Renal cortex interstitium (tissue), 11 donors: Measurements from ENCODE around the gene OR2D3. TPM values are rescaled to one million over a fixed set of nuclear protein-coding genes. Genes with fewer than 3 reads are reported as not detected.
"Not testable (repeated sequence)": the region's sequence is repeated elsewhere in the genome, so short reads cannot be mapped to it uniquely, and the experiment has no call there.

Experiments
- DNase-seq, 11 donors: peaks; one replicate each; pipeline ENCODE4 v3.0.0-alpha.2; 2013; ENCODE audit warnings: low read depth in 9 of 11, low spot score in 4 of 11; ENCODE audit errors: extremely low read depth in 1 of 11
- polyA plus RNA-seq, 3 donors: library from polyadenylated mRNA; unstranded; fragments of 120-200 nt; gene quantifications; one replicate each; pipeline ENCODE4 v1.2.1, GENCODE V29; 2013; ENCODE audit not compliant: insufficient read length in 3 of 3

Gene OR2D3
- polyA plus RNA-seq, 3 donors: not detected

DNA sequence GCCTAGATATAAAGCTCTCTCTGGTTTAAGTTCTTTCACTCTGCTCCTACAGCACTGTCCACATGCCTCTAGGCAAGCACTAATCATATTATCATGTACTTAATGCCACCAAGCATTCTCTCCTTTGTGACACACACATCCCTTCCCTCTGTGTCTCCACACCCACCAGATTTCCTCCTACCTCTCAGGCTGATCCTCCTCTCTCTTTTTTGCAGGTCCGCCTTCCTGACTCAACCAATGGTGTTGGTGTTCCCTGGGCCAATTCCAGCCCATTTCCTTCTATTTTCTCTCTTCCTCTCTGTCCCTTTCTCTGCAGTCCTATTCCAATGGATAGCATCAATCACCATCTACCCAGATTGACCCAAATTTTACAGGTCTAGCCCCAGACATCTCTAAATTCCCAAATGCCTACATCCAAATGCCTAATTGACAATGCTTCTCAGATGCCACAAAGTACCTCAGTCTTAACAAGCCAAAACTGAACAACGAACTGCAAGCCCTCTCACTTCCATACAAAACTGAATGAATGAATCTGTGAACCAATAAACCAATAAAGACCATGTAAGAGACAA is 4.9 kb downstream of the OR2D3 start:
- DNase-seq: no peak

DNA sequence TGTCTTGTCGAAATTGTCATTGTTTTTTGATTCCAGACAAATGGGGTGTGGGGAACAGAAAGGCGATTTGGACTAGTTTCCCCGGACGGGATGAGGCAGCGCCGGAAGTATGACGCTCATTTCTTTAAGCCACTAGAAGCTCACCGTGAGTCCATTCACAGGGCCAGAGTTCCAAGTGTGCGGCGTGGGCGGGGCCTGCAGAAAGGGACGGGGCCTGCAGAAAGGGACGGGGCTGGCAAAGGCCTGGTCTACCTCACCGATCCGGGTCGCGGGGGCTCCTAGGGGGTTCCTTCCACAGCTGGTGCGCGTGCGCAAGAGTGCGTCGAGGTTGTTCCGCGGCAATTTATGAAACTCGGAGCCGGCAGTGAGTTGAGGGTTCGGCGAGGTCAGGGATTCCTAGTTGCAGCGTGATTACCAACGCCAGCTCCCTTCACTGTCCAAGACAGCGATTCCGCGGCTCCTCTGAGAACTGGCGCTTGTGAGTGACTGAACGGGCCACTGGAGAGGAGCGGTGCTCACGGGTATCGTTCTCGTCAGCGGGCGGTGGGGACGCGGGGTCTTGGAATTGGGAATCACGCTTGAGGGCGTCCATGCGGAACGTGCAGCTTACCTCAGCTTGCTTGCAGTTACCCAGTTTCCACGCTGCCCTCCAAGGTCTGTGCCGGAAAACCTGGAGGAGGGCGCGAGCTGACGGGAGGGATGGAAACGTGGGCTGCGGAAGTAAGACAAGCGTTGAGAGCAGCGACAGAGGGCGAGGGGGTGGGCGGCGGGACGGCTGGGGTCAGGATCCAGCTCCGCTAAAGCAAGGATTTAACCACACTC is 5.6 kb downstream of the OR2D3 start, which contains the start of gene ZNF215:
Gene ZNF215 (plus strand): TSS at position 219 of the 822 bp plus-strand sequence. CDS start 5,847 bp downstream, outside the sequence.
- DNase-seq: peak in 9 of 11 donors; percentile 15 to 58 (median 38)

DNA sequence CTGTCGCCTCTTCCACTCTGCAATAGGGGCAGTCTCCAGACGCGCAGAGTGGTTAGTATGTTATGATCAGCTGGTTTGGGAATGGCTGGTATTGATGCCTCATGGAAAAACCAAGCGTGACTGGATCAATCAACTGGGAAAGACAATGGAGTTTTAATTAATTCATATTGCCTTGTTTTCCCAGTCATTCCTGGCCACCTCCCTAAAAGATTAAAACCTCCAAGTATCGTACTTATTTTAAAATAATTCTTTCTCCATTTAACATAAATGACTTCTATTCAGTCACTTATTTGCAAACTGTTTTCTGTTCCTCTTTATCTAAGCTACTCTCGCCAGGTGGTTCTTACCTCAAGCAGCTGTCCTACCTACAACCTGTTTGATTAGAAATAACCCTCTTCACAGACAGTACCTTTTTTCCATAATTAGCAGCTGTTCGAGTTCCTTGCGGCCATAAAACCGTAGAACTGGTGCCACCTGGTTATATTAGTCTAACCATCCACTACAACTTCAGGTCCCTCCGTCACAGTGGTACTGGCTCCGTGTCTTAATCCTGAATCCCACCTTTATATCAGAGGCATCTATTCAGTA is 6.3 kb downstream of the OR2D3 start:
- no peak for DNase-seq

DNA sequence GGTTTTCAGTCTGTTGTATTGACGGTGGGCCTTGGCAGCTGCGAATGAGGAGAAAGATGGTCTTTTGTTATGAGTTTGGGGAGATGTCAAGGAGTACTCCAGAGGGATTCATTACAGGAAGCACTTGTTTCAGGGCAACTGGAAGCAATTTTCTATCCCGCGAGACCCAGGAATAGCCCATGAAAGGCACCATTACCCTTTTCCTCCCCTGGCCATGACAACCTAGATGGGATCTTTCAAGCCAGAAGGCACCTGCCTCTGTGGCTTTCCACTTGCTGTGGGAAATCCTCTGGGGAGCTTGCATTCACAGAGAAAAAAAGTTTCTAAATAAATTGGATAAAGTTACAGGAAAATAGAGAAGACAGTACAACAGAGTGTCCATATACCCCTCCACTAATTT is 8.1 kb downstream of the OR2D3 start:
- DNase-seq: no peak

DNA sequence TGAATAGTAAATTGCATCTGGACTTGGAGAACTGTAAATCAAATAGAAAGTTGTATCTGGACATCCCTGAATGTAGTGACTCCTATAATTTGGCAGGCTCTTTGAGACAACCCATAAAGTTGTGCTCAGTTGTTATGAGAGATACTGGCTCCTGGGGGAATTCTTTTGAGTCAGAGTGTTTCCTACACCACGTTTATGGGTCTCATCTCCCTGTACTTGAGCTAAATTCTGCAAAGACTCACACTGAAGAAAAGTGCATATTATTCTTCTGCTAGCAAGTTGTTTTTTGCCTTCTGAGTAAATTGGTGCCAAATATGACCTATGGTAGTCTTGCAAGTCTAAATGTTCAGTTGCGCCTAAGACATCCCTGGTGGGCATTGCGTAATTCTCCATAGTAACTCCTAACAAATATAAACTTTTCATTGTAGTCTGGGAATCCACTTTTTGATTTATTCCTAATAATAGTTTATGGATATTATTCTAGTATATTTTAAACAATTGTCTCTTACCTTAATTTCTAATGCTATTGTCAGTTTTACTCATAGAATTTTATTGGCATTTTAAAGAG is 10.4 kb downstream of the OR2D3 start:
- no peak for DNase-seq

DNA sequence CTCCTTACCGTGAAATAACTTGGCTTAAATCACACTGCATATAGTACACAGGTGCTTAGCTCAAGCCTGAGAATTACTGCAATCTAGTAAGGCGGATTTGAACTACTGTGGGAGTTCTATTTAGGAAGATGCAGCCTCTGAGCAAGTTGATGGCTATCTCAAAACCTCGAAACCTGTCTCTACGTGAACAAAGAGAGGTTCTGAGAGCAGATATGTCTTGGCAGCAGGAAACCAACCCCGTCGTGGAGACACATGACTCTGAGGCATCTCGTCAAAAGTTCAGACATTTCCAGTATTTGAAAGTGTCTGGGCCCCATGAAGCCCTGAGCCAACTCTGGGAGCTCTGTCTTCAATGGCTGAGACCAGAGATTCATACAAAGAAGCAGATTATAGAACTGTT is 11.3 kb downstream of the OR2D3 start:
- DNase-seq: no peak

DNA sequence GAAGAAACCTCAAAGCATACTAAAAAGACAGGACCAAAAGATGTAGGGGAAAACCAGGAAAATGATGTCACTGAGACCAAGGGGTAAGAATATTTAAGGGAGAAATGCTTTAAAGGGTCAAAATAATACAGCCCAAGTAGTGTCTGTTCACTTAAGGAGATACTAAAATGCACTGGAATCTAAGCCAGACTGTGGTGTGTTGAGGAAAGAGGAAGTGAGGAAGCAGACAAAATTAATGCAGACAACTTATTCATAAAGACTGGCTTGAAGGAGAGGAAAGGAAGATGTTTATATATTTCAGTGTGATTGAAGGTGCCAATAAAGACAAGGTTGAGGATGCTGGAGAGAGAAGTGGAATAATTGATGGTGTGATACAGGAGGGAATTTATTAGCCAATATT is 21.2 kb downstream of the OR2D3 start:
- DNase-seq: no peak

DNA sequence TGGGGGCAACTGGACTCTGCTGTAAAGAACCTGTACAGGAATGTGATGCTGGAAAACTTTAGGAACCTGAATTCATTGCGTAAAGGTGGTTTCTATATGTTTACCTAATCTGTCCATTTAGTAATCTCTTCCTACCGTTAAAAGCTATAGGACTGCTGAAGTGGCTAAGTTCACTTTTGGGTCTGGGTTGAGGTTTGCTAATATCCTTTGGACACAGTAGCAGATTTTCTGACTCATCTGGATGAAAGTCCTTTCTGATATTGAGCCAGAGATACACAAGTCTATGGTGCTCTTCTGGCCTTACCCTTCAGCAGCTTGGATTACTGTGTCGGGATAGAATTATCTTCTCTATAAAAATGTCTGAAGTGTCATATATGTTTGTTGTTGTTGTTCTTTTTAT is 22.3 kb downstream of the OR2D3 start:
- DNase-seq: no peak

- not testable (repeated sequence) for DNase-seq
Observed at GRCh38 chr11:6954248-6954647, 33.4 kb downstream of the OR2D3 start.

GRCh38 chr11:6962141-6962540 is 41.3 kb downstream of the OR2D3 start:
- DNase-seq: no peak

DNA sequence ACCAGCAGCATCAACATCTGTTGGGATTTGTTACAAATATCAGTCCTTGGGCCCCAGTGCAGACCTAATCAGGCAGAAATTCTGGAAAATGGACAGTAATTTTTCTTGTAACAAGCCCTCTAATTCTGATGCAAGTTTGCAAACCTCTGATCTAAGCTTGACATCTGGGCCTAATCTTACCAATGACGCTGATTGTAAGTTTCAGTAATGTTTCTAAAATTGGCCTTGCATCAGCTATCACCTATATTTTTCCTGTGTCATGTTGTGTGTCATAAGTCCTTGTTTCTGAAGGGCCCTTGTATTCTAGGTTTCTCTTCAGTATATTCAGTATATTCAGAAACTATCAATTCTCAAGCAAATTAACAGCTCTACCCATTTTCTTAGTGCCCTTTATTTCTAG is 41.9 kb downstream of the OR2D3 start:
- no peak for DNase-seq

DNA sequence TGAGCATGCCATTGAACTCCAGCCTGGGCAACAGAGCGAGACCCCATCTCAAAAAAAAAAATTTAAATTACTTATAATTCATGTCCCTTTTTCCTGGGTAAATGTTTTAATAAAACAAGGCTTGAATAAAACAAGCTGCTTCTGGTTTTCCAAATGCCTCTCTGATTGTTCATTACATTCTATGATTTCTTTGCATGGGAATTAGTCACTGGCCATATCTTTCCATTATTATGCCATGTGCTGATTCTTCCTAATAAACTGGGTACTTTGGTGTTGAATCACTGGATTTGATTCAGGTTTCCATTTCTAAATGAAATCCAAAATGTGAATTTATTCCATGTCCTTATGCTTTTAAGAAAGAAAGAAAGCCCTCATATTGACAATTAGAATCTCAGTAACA is 48.0 kb downstream of the OR2D3 start:
- no peak for DNase-seq

GRCh38 chr11:6969854-6970253 is 49.1 kb downstream of the OR2D3 start:
- DNase-seq: not testable (repeated sequence)

Other genes starting within 250 kb of the OR2D3 start
- 10 to 100 TPM; 62.5 to 71.5 (median 69.2) TPM for gene MRPL17, start 237.7 kb upstream of the OR2D3 start, polyA plus RNA-seq
- gene OR2AG2, start 149.0 kb upstream of the OR2D3 start, polyA plus RNA-seq: under 1 TPM in 2 of 3 donors, not detected in 1; 0.09 to 0.12 TPM
- gene OR2AG1, start 138.0 kb upstream of the OR2D3 start, polyA plus RNA-seq: under 1 TPM in 1 of 3 donors, not detected in 2; 0.09 TPM
- gene OR6A2, start 121.3 kb upstream of the OR2D3 start, polyA plus RNA-seq: under 1 TPM in 2 of 3 donors, not detected in 1; 0.03 to 0.05 TPM
- gene OR10A5, start 75.3 kb upstream of the OR2D3 start, polyA plus RNA-seq: not detected
- under 1 TPM in 1 of 3 donors, not detected in 2; 0.03 TPM for gene OR10A2, start 57.9 kb upstream of the OR2D3 start, polyA plus RNA-seq
- not detected for gene OR10A4, start 44.4 kb upstream of the OR2D3 start, polyA plus RNA-seq
- not detected for gene OR2D2, start 28.5 kb upstream of the OR2D3 start, polyA plus RNA-seq
- 1 to 10 TPM; 2.5 to 3.3 (median 3.0) TPM for gene ZNF215, start 5.4 kb downstream of the OR2D3 start, polyA plus RNA-seq
- gene ZNF214, start 99.3 kb downstream of the OR2D3 start, polyA plus RNA-seq: 10 to 100 TPM; 12.3 to 13.1 (median 12.7) TPM
- 1 to 10 TPM in 1 of 3 donors, under 1 TPM in 2; 0.67 to 1.1 (median 0.68) TPM for gene NLRP14, start 99.5 kb downstream of the OR2D3 start, polyA plus RNA-seq
- under 1 TPM in 2 of 3 donors, not detected in 1; 0.10 to 0.18 TPM for gene RBMXL2, start 168.0 kb downstream of the OR2D3 start, polyA plus RNA-seq